Measurements from ENCODE around the gene ME1.
A peak's percentile ranks its signal among the peaks of the same experiment; 100 is the strongest.

ME1 gene

DNA sequence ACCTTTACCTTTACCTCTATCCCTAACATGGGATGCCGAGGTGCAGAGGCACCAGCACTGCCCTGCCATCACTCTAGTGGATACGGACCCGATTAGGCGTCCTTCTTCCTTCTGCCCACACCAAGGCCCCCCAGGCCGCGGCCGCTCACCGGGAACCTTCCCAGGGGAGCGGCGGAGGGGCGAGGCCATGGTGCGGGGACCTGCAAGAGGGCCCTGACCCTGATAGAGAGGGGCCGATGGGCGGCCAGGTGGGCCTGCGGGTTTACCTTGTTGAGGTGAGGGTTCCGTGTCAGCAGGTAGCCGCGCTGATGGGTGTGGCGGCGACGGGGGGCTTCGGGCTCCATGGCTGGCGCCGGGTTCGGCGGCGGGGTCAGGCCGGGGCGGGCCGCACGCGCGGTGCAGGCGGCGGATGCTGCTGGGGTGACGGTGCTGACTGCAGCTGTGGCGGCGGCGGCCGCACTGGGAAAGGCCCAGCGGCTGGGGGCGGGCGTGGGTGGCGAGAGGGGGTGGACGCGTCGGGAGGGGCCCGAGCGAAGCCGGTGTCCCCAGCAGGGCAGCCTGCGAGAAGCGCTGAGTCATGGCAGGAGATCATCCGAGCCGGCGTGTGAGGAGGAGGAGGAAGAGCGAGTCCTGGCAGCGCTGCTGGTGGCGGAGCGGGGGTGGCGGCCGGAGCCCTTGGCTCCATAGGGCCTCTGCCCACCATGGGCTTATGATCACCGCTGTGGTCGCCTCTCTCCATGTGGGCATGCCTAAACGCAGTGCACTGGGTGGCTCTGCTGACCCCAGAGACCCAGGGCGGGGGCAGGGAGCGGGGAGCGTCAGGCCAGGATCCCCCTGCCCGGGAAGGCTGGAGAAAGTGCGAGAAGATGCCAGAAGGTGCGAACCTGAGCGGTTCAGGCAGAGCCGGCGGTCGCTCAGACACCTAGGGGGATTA lies at the start of gene ME1:
TSS of gene ME1 (minus strand) at position 441 of the 934 bp plus-strand sequence. CDS start at position 344, 97 bp downstream.
- DNase-seq: peak; percentile 20
- H3K36me3 Mint-ChIP-seq: no peaks in the 10 kb centered on the region
- CTCF ChIA-PET: no interaction called here
- H3K9me3 Mint-ChIP-seq: no peaks in the 10 kb centered on the region
- H3K27me3 Mint-ChIP-seq: peaks cover 23% of the 10 kb centered on the region
- H3K4me1 Mint-ChIP-seq: no peaks in the 10 kb centered on the region
- no peak within 1 kb of the TSS for H3K27ac Mint-ChIP-seq
- H3K4me3 Mint-ChIP-seq: no peak within 1 kb of the TSS

DNA sequence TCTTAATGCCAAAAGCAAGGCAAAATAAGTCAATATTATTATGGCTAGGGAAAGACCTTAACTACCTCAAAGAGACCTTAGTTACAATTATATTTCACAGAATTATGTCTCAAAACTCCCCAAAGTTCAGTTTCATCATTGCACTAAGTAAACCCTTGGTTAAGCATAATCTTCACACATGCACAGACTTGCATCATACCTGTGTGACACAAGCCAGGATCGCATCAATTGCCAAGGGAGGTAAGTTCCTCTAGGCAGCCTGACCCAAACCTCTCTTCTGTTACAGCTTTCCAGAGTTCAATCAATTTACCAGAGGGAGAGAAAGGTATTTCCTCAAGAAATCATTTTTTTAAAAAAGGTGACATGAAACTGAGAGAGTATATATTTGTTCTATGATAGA lies 49.6 kb upstream of the ME1 start:
- no peaks in the 10 kb centered on the region for H3K4me1 Mint-ChIP-seq
- H3K27ac Mint-ChIP-seq: no peak overlapping the region
- no peaks in the 10 kb centered on the region for H3K36me3 Mint-ChIP-seq
- DNase-seq: no peak
- CTCF ChIA-PET: interaction anchor here (0.6 kb wide), 1 partner anchor 1096 kb away, joined by 3 read pairs; no protein-coding TSS in a partner anchor
- no peak overlapping the region for H3K4me3 Mint-ChIP-seq
- H3K9me3 Mint-ChIP-seq: no peaks in the 10 kb centered on the region
- H3K27me3 Mint-ChIP-seq: no peaks in the 10 kb centered on the region

DNA sequence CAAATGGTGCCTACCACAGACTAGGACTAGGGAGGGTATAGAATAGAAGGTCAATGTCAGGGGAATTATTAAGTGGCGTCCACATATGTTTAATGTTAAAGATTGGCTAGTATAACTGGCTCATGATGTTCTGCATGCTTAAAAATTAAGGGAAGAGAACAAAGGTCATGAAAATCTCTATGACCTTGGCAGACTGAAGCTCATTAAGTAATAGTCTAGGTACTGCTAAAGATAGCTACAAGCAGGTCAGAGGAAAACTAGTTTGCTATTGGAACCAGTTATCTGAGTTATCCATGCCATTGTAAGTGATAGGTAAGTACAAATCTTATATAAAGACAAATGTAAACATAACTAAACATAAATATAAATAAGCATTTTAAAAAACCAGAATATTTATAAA lies 48.5 kb upstream of the ME1 start:
- Mint-ChIP-seq H3K4me1 (no peaks in the 10 kb centered on the region), H3K27ac (no peak overlapping the region), H3K9me3 (no peaks in the 10 kb centered on the region), H3K36me3 (no peaks in the 10 kb centered on the region), H3K4me3 (no peak overlapping the region), H3K27me3 (no peaks in the 10 kb centered on the region)
- DNase-seq: no peak
- CTCF ChIA-PET: interaction anchor here (0.7 kb wide), 1 partner anchor 34 kb away, joined by 3 read pairs; no protein-coding TSS in a partner anchor

DNA sequence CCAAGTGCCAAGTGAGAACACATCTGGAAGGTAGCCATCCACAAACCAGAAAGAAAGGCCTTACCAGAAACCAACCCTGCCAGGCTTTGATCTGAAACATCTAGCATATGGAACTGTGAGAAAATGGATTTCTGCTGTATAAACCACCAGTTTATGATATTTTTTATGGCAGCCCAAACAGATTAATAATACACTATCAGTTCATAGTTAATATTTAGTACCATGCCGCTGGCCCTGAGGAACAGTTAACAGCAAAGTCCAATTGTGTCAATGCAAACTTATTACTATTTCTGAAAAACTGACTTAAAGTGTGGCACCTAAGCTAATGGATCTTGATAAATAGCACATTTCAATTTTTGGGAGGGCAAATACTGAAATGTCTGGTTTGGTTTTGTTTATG lies 46.1 kb upstream of the ME1 start:
- H3K27ac Mint-ChIP-seq: no peak overlapping the region
- no peaks in the 10 kb centered on the region for H3K4me1 Mint-ChIP-seq
- H3K9me3 Mint-ChIP-seq: no peaks in the 10 kb centered on the region
- H3K4me3 Mint-ChIP-seq: no peak overlapping the region
- no peak for DNase-seq
- H3K27me3 Mint-ChIP-seq: no peaks in the 10 kb centered on the region
- no peaks in the 10 kb centered on the region for H3K36me3 Mint-ChIP-seq
- CTCF ChIA-PET: no interaction called here

DNA sequence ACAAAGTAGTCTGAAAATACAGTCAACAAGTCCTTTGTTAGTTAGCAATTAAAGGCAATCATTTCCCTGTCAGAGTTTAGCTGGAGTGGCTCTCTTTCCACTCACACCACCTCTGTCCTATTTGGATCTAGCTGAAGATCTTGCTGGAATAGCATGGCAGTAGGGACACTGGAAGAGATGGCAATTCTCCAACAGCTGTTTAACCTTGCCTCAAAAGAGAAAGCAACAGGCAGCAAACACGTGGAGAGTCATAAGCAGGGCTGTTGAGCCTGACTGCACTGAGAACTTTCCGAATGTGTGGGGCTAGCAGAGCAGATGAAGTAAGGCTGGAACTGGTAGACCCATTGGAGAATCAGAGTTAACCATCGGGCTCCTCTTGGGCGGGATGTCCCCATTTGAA lies 43.5 kb upstream of the ME1 start:
- DNase-seq: no peak
- CTCF ChIA-PET: no interaction called here
- no peak overlapping the region for H3K27ac Mint-ChIP-seq
- no peaks in the 10 kb centered on the region for H3K4me1 Mint-ChIP-seq
- no peaks in the 10 kb centered on the region for H3K27me3 Mint-ChIP-seq
- no peaks in the 10 kb centered on the region for H3K9me3 Mint-ChIP-seq
- no peak overlapping the region for H3K4me3 Mint-ChIP-seq
- H3K36me3 Mint-ChIP-seq: no peaks in the 10 kb centered on the region

DNA sequence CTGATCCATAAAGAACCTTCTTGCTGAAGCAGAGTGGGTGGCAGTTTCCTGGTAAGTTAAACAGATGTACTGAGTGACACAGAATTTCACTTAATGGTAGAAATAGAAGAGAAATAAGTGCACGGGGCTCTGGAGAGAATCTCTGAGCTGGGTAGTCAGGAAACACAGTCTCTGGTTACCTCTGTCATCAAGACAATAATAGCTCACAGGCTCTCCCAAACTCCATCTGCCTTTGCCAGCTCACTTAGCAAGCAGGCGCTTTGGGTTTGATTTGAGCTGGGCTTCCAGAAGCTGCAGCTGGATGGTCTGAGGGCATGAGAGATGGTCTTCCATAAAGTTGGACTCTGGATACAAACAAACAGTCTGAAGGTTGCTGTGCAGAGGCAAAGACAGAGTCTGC lies 41.9 kb upstream of the ME1 start:
- H3K4me1 Mint-ChIP-seq: no peaks in the 10 kb centered on the region
- no peaks in the 10 kb centered on the region for H3K36me3 Mint-ChIP-seq
- no peaks in the 10 kb centered on the region for H3K9me3 Mint-ChIP-seq
- no peak for DNase-seq
- CTCF ChIA-PET: no interaction called here
- no peak overlapping the region for H3K27ac Mint-ChIP-seq
- no peaks in the 10 kb centered on the region for H3K27me3 Mint-ChIP-seq
- no peak overlapping the region for H3K4me3 Mint-ChIP-seq

DNA sequence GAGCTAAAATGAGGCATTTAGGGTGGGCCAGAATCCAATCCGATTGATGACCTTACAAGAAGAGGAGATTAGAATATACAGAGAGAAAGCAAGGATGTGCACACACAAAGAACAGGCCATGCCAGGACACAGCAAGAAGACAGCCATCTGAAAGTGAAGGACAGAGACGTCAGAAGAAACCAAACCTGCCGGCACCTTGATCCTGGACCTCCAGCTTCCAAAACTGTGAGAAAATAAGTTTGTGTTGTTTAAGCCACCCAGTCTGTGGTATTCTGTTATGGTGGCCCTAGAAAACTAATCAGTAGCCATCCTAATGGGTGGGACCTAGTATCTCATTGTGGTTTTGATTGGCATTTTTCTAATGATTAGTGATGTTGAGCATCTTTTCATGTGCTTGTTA lies 39.7 kb upstream of the ME1 start:
- Mint-ChIP-seq H3K4me3 (no peak overlapping the region), H3K9me3 (no peaks in the 10 kb centered on the region), H3K27me3 (no peaks in the 10 kb centered on the region), H3K27ac (no peak overlapping the region), H3K36me3 (no peaks in the 10 kb centered on the region), H3K4me1 (no peaks in the 10 kb centered on the region)
- DNase-seq: no peak
- CTCF ChIA-PET: no interaction called here

DNA sequence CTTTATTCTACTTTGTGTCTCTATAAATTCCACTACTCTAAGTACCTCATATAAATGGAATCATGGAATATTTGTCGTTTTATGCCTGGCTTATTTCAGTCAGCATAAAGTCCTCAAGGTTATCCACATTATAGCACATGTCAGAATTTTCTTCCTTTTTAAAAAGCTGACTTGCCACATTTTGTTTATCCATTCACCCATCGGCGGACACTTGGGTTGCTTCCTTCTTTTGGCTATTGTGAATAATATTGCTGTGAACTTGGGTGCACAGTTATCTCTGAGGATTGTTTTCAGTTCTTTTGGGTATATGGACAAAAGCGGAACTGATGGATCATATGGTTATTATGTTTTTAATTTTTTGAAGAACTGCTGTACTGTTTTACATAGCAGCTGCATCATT lies 39.1 kb upstream of the ME1 start:
- no peaks in the 10 kb centered on the region for H3K4me1 Mint-ChIP-seq
- CTCF ChIA-PET: no interaction called here

DNA sequence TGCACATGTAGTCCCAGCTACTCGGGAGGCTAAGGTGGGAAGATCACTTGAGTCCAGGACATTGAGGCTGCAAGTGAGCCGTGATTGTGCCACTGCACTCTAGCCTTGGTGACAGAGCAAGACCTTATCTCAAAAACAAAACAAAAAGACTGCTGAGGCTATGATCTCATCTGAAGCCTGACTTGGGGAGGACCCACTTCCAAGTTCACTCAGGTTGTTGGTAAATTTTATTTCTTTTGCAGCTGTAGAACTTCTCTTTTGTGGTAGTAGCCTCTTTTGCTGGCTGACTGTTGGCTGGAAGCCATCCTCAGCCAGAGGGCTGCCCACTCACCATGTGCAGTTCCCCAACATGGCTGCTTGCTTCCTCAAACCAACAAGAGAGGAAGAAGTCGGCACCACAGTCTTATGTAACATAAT lies 36.8 kb upstream of the ME1 start:
- no peak overlapping the region for H3K4me3 Mint-ChIP-seq
- H3K9me3 Mint-ChIP-seq: no peaks in the 10 kb centered on the region
- no peak for DNase-seq
- H3K27ac Mint-ChIP-seq: no peak overlapping the region
- no peaks in the 10 kb centered on the region for H3K27me3 Mint-ChIP-seq
- CTCF ChIA-PET: no interaction called here
- H3K4me1 Mint-ChIP-seq: no peaks in the 10 kb centered on the region
- no peaks in the 10 kb centered on the region for H3K36me3 Mint-ChIP-seq

More for the DNA sequence above, 39.1 kb upstream of the ME1 start:
- H3K27ac Mint-ChIP-seq: no peak overlapping the region
- H3K4me3 Mint-ChIP-seq: no peak overlapping the region
- no peaks in the 10 kb centered on the region for H3K9me3 Mint-ChIP-seq
- H3K36me3 Mint-ChIP-seq: no peaks in the 10 kb centered on the region
- no peak for DNase-seq
- H3K27me3 Mint-ChIP-seq: no peaks in the 10 kb centered on the region

DNA sequence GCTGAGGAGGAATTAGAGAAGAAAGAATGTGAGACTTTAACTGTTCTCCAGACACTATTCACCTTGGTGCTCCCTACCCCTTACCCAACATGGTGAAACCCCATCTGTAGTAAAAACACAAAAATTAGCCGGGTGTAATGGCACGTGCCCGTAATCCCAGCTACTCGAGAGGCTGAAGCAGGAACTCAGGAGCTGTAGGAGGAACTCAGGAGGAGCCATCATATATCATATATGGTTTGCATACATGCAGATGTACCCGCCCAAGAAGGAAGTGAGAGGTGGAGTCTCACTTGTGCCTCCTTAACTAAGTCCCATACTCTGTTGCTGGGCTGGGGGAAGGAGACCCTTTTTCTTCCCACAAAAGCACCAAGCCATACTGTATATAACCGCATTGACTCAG lies 35.5 kb upstream of the ME1 start:
- H3K9me3 Mint-ChIP-seq: no peaks in the 10 kb centered on the region
- CTCF ChIA-PET: no interaction called here
- no peaks in the 10 kb centered on the region for H3K36me3 Mint-ChIP-seq
- DNase-seq: no peak
- H3K27ac Mint-ChIP-seq: no peak overlapping the region
- H3K27me3 Mint-ChIP-seq: no peaks in the 10 kb centered on the region
- H3K4me3 Mint-ChIP-seq: no peak overlapping the region
- no peaks in the 10 kb centered on the region for H3K4me1 Mint-ChIP-seq

DNA sequence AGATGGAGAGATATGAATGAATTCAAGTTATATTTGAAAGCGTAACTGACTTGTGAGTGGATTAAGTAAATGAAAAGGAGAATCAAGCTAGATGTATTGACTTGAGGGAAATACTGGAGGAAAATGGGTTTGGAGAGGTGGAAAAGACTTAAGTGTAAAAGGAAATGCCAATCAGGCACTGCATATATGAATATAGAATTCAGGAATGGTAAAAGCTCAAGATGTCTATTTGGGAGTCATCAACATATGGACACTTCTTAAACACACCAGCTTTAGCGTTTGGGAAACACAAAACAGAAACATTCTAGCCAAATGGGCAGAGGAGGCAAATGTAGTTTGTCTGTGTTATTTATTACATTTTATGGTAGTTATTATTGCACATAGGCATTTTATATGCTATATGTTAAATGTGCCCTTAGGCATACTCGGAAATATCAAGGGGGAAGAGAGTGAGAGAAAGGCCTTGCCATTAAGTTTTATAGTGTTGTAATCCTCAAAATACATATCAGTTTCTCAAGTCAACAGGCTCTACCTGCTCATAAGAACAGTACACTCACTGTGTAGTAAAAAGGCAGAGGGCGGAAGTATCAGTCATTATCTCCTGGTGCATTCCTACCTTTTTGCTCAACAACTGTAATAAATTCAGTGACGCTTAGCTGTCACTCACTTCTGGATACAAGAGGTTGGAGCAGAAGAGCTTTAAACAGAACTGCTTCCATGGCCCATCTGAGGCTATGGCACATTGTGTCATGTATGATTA lies 33.7 kb upstream of the ME1 start:
- no peak for DNase-seq
- Mint-ChIP-seq H3K27me3 (no peaks in the 10 kb centered on the region), H3K36me3 (no peaks in the 10 kb centered on the region), H3K4me3 (no peak overlapping the region), H3K27ac (no peak overlapping the region), H3K4me1 (no peaks in the 10 kb centered on the region), H3K9me3 (no peaks in the 10 kb centered on the region)
- CTCF ChIA-PET: no interaction called here

DNA sequence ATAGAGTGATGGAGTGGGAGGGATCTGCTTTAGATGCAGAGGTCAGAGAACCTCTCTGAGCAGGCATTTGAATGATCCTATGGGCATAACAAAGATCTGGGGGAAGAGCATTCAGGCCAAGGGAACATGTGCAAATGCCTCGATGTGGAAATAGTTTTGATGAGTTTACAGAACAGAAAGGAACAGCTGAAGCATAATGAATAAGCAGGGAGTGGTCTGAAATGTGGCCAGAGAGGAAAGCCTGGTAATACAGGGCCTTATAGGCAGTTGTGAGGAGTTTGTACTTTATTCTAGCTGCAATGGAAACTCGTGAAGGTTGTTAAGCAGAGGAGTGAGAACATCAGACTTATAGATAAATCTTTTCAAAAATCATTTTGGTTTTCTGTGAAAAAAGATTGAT lies 33.0 kb upstream of the ME1 start:
- Mint-ChIP-seq H3K36me3 (no peaks in the 10 kb centered on the region), H3K4me1 (no peaks in the 10 kb centered on the region), H3K4me3 (no peak overlapping the region), H3K27ac (no peak overlapping the region), H3K9me3 (no peaks in the 10 kb centered on the region), H3K27me3 (no peaks in the 10 kb centered on the region)
- DNase-seq: no peak
- CTCF ChIA-PET: no interaction called here

DNA sequence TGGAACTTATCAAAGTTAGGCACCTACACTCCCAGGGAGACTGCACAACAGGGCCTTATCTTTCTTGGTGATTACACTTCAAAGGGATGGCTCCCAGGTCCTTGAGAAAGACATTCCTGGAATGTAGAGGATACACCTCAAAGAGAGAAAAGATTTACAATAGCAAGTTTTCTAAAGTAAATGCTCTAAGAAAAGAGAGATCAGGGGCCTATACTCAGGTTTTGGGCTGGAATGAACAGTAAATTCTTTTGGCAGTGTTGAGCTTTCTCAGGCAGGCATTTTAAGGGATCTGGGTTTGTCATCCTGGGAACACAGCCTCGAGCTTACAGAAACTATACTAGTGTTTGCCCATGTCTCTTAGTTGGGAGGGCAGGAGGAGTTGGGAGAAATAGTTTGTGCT lies 31.7 kb upstream of the ME1 start:
- Mint-ChIP-seq H3K36me3 (no peaks in the 10 kb centered on the region), H3K27ac (no peak overlapping the region), H3K27me3 (no peaks in the 10 kb centered on the region), H3K4me1 (no peaks in the 10 kb centered on the region), H3K9me3 (no peaks in the 10 kb centered on the region), H3K4me3 (no peak overlapping the region)
- CTCF ChIA-PET: no interaction called here
- no peak for DNase-seq

DNA sequence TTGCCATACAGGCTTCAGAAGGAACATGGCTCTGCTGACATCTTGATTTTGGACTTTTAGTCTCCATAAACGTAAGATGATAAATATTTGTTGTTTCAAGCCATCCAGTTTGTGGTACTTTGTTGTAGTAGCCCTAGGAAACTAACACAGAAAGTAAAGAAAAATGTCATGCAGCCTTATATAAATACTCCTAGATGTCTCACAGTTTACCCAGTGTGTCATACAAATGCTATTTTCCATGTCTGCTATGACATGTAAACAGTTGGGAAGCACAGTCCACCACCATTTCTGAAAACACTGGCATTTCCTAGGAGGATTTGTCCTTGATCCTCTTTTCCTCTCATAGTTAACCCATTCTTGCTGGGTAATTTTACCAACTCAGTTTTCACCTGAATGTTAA lies 30.6 kb upstream of the ME1 start:
- CTCF ChIA-PET: no interaction called here
- Mint-ChIP-seq H3K27ac (no peak overlapping the region), H3K9me3 (no peaks in the 10 kb centered on the region), H3K27me3 (no peaks in the 10 kb centered on the region), H3K4me1 (no peaks in the 10 kb centered on the region), H3K36me3 (no peaks in the 10 kb centered on the region), H3K4me3 (no peak overlapping the region)
- DNase-seq: no peak

DNA sequence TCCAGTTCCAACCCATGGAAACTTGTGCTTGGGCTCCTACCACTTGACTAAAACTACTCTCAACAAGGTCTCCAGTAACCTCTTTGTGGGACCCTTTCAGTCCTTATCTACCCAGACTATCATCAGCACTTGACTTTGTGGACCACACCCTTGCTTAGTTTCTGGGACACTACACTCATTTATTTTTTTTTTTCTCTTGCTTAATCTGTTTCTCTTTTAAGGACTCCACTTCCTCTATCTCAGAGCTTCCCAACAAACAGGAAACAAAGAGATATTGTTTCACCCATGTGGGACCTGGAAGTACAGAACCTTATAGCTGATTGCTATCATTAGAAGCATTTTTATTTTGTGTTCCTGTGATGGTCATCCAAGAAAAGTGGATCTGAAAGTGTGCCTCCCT lies 28.8 kb upstream of the ME1 start:
- DNase-seq: no peak
- no peaks in the 10 kb centered on the region for H3K27me3 Mint-ChIP-seq

More for the DNA sequence above, 28.8 kb upstream of the ME1 start:
- Mint-ChIP-seq H3K9me3 (no peaks in the 10 kb centered on the region), H3K4me1 (no peaks in the 10 kb centered on the region), H3K36me3 (no peaks in the 10 kb centered on the region), H3K4me3 (no peak overlapping the region), H3K27ac (peak overlapping the region; percentile 13)
- CTCF ChIA-PET: no interaction called here

All from activated naive CD4-positive, alpha-beta T cell treated with anti-CD3 and anti-CD28 coated beads, Interleukin-2, amount 10 ng/mL, durations not matched to agents 7 days and 5 days (primary cell).